HCT116 (cell line): ENCODE measurements around the gene CTBP2. TPM values are rescaled to one million over a fixed set of nuclear protein-coding genes. Genes with fewer than 3 reads are reported as not detected.
A peak's percentile ranks its signal among the peaks of the same experiment; 100 is the strongest.

Experiments used
- ATAC-seq: fragments of 200-7000 bp; cut with Tn5 transposase; 2 replicates; pipeline ENCODE4 v1.9.1; 2020; ENCODE audit warnings: mild to moderate bottlenecking, moderate library complexity
- BruUV-seq: library from RNA; stranded (reverse); fragments of 400-500 nt; replicated peaks from 2 replicates; lab custom pipeline; 2021; lab: Mats Ljungman, UMichigan
- CTCF ChIA-PET: fragments of 300-600 bp; sonication (Branson Sonifier 250); formaldehyde crosslinking; loops from one replicate; lab custom pipeline; 2021; ENCODE audit warnings: antibody characterized with exemption; lab: Charles Lee
- POLR2A ChIA-PET: fragments of 300-600, 350-600 bp; sonication (Branson Sonifier 250); formaldehyde crosslinking; loops from one replicate; lab custom pipeline; 2021; ENCODE audit warnings: antibody characterized with exemption; lab: Charles Lee
- RAD21 ChIA-PET, 2 experiments: fragments of 300-600 bp; sonication (Branson Sonifier 250); formaldehyde crosslinking; loops; one replicate each; lab custom pipeline; 2023; ENCODE audit warnings: low total read pairs in 2 of 2; ENCODE audit not compliant: uncharacterized antibody in 2 of 2, unreplicated experiment in 2 of 2, low non-redundant PET in 1 of 2; lab: Charles Lee
- DNase-seq: peaks from one replicate; pipeline ENCODE4 v3.0.0-alpha.2; 2010; ENCODE audit warnings: low read depth, low spot score
- H2AFZ ChIP-seq: fragments of 200-600 bp; shearing (Covaris generic), sonication (generic); 2 replicates; pipeline ENCODE4 v1.6.1; 2017; ENCODE audit warnings: low read depth, mixed run types, mixed read lengths, antibody characterized with exemption, low read length; ENCODE audit not compliant: poor library complexity, severe bottlenecking
- H3K27ac ChIP-seq: 2 replicates; pipeline ENCODE4 v1.5.1; 2012; ENCODE audit warnings: low read depth, low read length
- H3K27me3 ChIP-seq: fragments of 200-600 bp; sonication (generic); 2 replicates; pipeline ENCODE4 v1.6.1; 2016; ENCODE audit warnings: mixed run types, low read length, mixed read lengths; ENCODE audit not compliant: insufficient read depth
- H3K36me3 ChIP-seq, 2 experiments: fragments of 200-500 bp in 1 of 2; fragments of 200-600 bp in 1 of 2; sonication (Bioruptor generic) in 1 of 2; sonication (generic) in 1 of 2; 2 replicates each; pipeline versions ENCODE4 v1.5.1 to v1.6.1; 2014 to 2016; ENCODE audit warnings: low read length in 2 of 2, inconsistent platforms in 1 of 2, mixed read lengths in 1 of 2, mixed run types in 1 of 2; ENCODE audit not compliant: insufficient read depth in 2 of 2, control insufficient read depth in 1 of 2
- H3K4me1 ChIP-seq, 2 experiments: fragments of 200-600 bp in 1 of 2; sonication (generic) in 1 of 2; 2 replicates each; pipeline versions ENCODE4 v1.5.1 to v1.6.1; 2012 to 2017; ENCODE audit warnings: low read length in 2 of 2, inconsistent platforms in 1 of 2, mild to moderate bottlenecking in 1 of 2, mixed read lengths in 1 of 2, mixed run types in 1 of 2, moderate library complexity in 1 of 2; ENCODE audit not compliant: insufficient read depth in 2 of 2, control insufficient read depth in 1 of 2
- H3K4me2 ChIP-seq: fragments of 200-600 bp; sonication (generic); 2 replicates; pipeline ENCODE4 v1.6.1; 2017; ENCODE audit warnings: mixed run types, low read length, mixed read lengths
- H3K4me3 ChIP-seq, 2 experiments: fragments of 200-600 bp in 1 of 2; sonication (generic) in 1 of 2; replicated peaks in 1 of 2; 2 replicates each; pipeline ENCODE4 v1.5.1; 2011 to 2016; ENCODE audit warnings: low read length in 2 of 2, control low read depth in 1 of 2, low read depth in 1 of 2, mild to moderate bottlenecking in 1 of 2, mixed read lengths in 1 of 2, mixed run types in 1 of 2
- H3K79me2 ChIP-seq: fragments of 200-600 bp; sonication (generic); 2 replicates; pipeline ENCODE4 v1.6.1; 2017; ENCODE audit warnings: mild to moderate bottlenecking, mixed run types, low read length, moderate library complexity, mixed read lengths; ENCODE audit not compliant: insufficient read depth
- H3K9ac ChIP-seq: fragments of 200-600 bp; sonication (generic); 2 replicates; pipeline ENCODE4 v1.6.1; 2016; ENCODE audit warnings: low read length, mixed read lengths
- H3K9me2 ChIP-seq: fragments of 200-600 bp; sonication (generic), shearing (Covaris generic); 2 replicates; pipeline ENCODE4 v1.6.1; 2017; ENCODE audit warnings: mixed run types, mild to moderate bottlenecking, moderate library complexity; ENCODE audit not compliant: insufficient read depth
- H3K9me3 ChIP-seq, 2 experiments: fragments of 200-500 bp in 1 of 2; fragments of 200-600 bp in 1 of 2; sonication (Bioruptor generic) in 1 of 2; sonication (generic) in 1 of 2; 2 replicates each; pipeline ENCODE4 v1.6.1; 2014 to 2017; ENCODE audit warnings: low read length in 2 of 2, mixed read lengths in 2 of 2, inconsistent platforms in 1 of 2, low read depth in 1 of 2, mild to moderate bottlenecking in 1 of 2, mixed run types in 1 of 2, moderate library complexity in 1 of 2; ENCODE audit not compliant: control insufficient read depth in 1 of 2, insufficient read depth in 1 of 2
- H4K20me1 ChIP-seq: fragments of 200-600 bp; sonication (generic), shearing (Covaris generic); 2 replicates; pipeline ENCODE4 v1.6.1; 2017; ENCODE audit warnings: mixed run types, mild to moderate bottlenecking, moderate library complexity; ENCODE audit not compliant: insufficient read depth
- CBX3 ChIP-seq: IDR thresholded peaks from 2 replicates; pipeline ENCODE4 v1.6.1; 2012; ENCODE audit warnings: low read depth
- CEBPB ChIP-seq: IDR thresholded peaks from 2 replicates; pipeline ENCODE4 v1.6.1; 2012; ENCODE audit warnings: low read depth
- CTCF ChIP-seq, 3 experiments: fragments of 200-600 bp in 1 of 3; sonication (generic) in 1 of 3; IDR thresholded peaks in 2 of 3; conservative IDR thresholded peaks in 1 of 3; 2 replicates each; pipeline ENCODE4 v1.5.1; 2012 to 2017; ENCODE audit warnings: low read depth in 2 of 3, low read length in 2 of 3, antibody characterized with exemption in 1 of 3, borderline replicate concordance in 1 of 3, control low read depth in 1 of 3, mild to moderate bottlenecking in 1 of 3, mixed read lengths in 1 of 3, mixed run types in 1 of 3, moderate library complexity in 1 of 3; ENCODE audit not compliant: insufficient read depth in 1 of 3
- EGR1 ChIP-seq: IDR thresholded peaks from 2 replicates; pipeline ENCODE4 v1.6.1; 2012; ENCODE audit warnings: low read depth
- ELF1 ChIP-seq: IDR thresholded peaks from 2 replicates; pipeline ENCODE4 v1.6.1; 2012; ENCODE audit warnings: low read depth, borderline replicate concordance
- EZH2 ChIP-seq: fragments of 200-600 bp; sonication (generic); IDR thresholded peaks from 2 replicates; pipeline ENCODE4 v1.6.1; 2017; ENCODE audit warnings: antibody characterized with exemption, mixed run types
- EZH2phosphoT487 ChIP-seq: fragments of 200-600 bp; IDR thresholded peaks from 2 replicates; pipeline ENCODE4 v1.6.1; 2018; ENCODE audit warnings: antibody characterized with exemption, borderline replicate concordance
- JUND ChIP-seq: IDR thresholded peaks from 2 replicates; pipeline ENCODE4 v1.6.1; 2012
- POLR2A ChIP-seq: IDR thresholded peaks from 2 replicates; pipeline ENCODE4 v1.7.0; 2011; ENCODE audit warnings: borderline replicate concordance; ENCODE audit not compliant: insufficient read depth, insufficient read length; ENCODE audit errors: extremely low read depth
- SIN3A ChIP-seq: IDR thresholded peaks from 2 replicates; pipeline ENCODE4 v1.6.1; 2012; ENCODE audit warnings: low read depth
- SP1 ChIP-seq: IDR thresholded peaks from 2 replicates; pipeline ENCODE4 v1.6.1; 2012; ENCODE audit warnings: low read depth
- SRF ChIP-seq: IDR thresholded peaks from 2 replicates; pipeline ENCODE4 v1.6.1; 2012; ENCODE audit warnings: low read depth
- YY1 ChIP-seq: IDR thresholded peaks from 2 replicates; pipeline ENCODE4 v1.6.1; 2011; ENCODE audit warnings: low read length, low read depth, moderate library complexity, mild to moderate bottlenecking; ENCODE audit not compliant: insufficient replicate concordance; ENCODE audit errors: extremely low read depth
- ZBTB33 ChIP-seq: IDR thresholded peaks from 2 replicates; pipeline ENCODE4 v1.6.1; 2011; ENCODE audit warnings: mild to moderate bottlenecking, low read length, moderate library complexity; ENCODE audit not compliant: insufficient replicate concordance; ENCODE audit errors: extremely low read depth
- ZFX ChIP-seq: fragments of 450-650 bp; IDR thresholded peaks from 2 replicates; pipeline ENCODE4 v1.6.1; 2017
- intact Hi-C: fragments of 100-400 bp; cut with micrococcal nuclease; formaldehyde crosslinking; loops from 2 replicates; pipeline ENCODE4 v1.10.0; 2022
- total RNA-seq: library from RNA; stranded (reverse); gene quantifications from one replicate; pipeline ENCODE4 v1.2.1, GENCODE V29; 2021; ENCODE audit not compliant: unreplicated experiment
- TF ChIP-seq, protein P1 (sequence below): IDR thresholded peaks from 2 replicates; pipeline ENCODE4 v1.6.1; 2012
- TF ChIP-seq, protein P2 (sequence below): IDR thresholded peaks from 2 replicates; pipeline ENCODE4 v1.6.1; 2012

The CTBP2 gene
- total RNA-seq, 1 experiment from 2014 or later: 144 TPM

GRCh38 chr10:125107166-125107949 is 53.0 kb downstream of the CTBP2 start:
- peaks cover 17% of the 10 kb centered on the region; the same call in 1 of the 2 replicates for H4K20me1 ChIP-seq
- peaks cover 94% of the 10 kb centered on the region for H3K79me2 ChIP-seq
- H3K4me2 ChIP-seq: no peak overlapping the region
- H3K9ac ChIP-seq: no peak overlapping the region
- peaks cover 2 to 29% of the 10 kb centered on the region in 2 experiments for H3K36me3 ChIP-seq
- ChIA-PET POLR2A (no interaction called here), CTCF (no interaction called here), RAD21 (no interaction called here)
- no peaks in the 10 kb centered on the region for H3K27me3 ChIP-seq
- ATAC-seq (no peak), DNase-seq (no peak)
- intact Hi-C loops: no loop called here
- BruUV-seq: TSS peak; percentile 2
- H3K4me3 ChIP-seq: no peak overlapping the region
- no peak overlapping the region for H2AFZ ChIP-seq
- H3K4me1 ChIP-seq: peaks cover 7 to 12% of the 10 kb centered on the region in 2 experiments; a peak in 3 of 4 replicates
- no peaks in the 10 kb centered on the region for H3K9me3 ChIP-seq
- TF ChIP-seq ZFX (no peak), SP1 (no peak), SIN3A (no peak), JUND (no peak), SRF (no peak)
- TF ChIP-seq, protein P1, sequence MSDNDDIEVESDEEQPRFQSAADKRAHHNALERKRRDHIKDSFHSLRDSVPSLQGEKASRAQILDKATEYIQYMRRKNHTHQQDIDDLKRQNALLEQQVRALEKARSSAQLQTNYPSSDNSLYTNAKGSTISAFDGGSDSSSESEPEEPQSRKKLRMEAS: no peak
- H3K27ac ChIP-seq: no peak overlapping the region
- no peaks in the 10 kb centered on the region for H3K9me2 ChIP-seq

GRCh38 chr10:125106586-125106985 is 53.8 kb downstream of the CTBP2 start:
- intact Hi-C loops: no loop called here
- H3K9me2 ChIP-seq: no peaks in the 10 kb centered on the region
- ChIA-PET RAD21 (no interaction called here), POLR2A (no interaction called here), CTCF (no interaction called here)
- H3K4me1 ChIP-seq: peaks cover 8 to 17% of the 10 kb centered on the region in 2 experiments; a peak in 3 of 4 replicates
- H3K36me3 ChIP-seq: peaks cover 2 to 29% of the 10 kb centered on the region in 2 experiments
- no peak overlapping the region for H2AFZ ChIP-seq
- no peak overlapping the region for H3K4me3 ChIP-seq
- H4K20me1 ChIP-seq: peaks cover 17% of the 10 kb centered on the region; the same call in 1 of the 2 replicates
- DNase-seq: no peak
- no peak overlapping the region for H3K27ac ChIP-seq
- H3K79me2 ChIP-seq: peaks cover 98% of the 10 kb centered on the region
- ATAC-seq: no peak
- no peaks in the 10 kb centered on the region for H3K27me3 ChIP-seq
- H3K9ac ChIP-seq: no peak overlapping the region
- no peaks in the 10 kb centered on the region for H3K9me3 ChIP-seq
- no peak overlapping the region for H3K4me2 ChIP-seq
- BruUV-seq: no TSS peak
- no peak for TF ChIP-seq SP1
- no peak for TF ChIP-seq CTCF (IDR thresholded peaks at IDR 0.05 in 2 of 3, conservative IDR thresholded peaks at IDR 0.05 in 1 of 3; ENCODE audit: borderline replicate concordance in 1 of 3, insufficient read depth in 1 of 3, low read depth in 2 of 3, low read length in 2 of 3)
- TF ChIP-seq YY1: no peak
- TF ChIP-seq CEBPB: no peak
- no peak for TF ChIP-seq EGR1
- no peak for TF ChIP-seq SIN3A
- TF ChIP-seq EZH2phosphoT487: no peak
- TF ChIP-seq EZH2: no peak
- no peak for TF ChIP-seq POLR2A
- TF ChIP-seq CBX3: no peak
- no peak for TF ChIP-seq ZBTB33
- no peak for TF ChIP-seq ELF1
- TF ChIP-seq ZFX: no peak
- no peak for TF ChIP-seq SRF
- no peak for TF ChIP-seq JUND
- TF ChIP-seq, protein P2, sequence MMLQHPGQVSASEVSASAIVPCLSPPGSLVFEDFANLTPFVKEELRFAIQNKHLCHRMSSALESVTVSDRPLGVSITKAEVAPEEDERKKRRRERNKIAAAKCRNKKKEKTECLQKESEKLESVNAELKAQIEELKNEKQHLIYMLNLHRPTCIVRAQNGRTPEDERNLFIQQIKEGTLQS: no peak
